Fibroblast of lung (primary cell): ENCODE measurements around the gene FUOM. TPM values are rescaled to one million over a fixed set of nuclear protein-coding genes. Genes with fewer than 3 reads are reported as not detected.
A peak's percentile ranks its signal among the peaks of the same experiment; 100 is the strongest.

Source experiments
- DNase-seq, 2 donors: peaks; one replicate each; pipeline versions ENCODE4 v3.0.0 to v3.0.0-alpha.2; 2010; ENCODE audit warnings: low read depth in 2 of 2
- H2AFZ ChIP-seq: 2 replicates; pipeline ENCODE4 v1.5.1; 2012; ENCODE audit warnings: low read length, control low read depth, inconsistent platforms
- H3K27ac ChIP-seq: 2 replicates; pipeline ENCODE4 v1.5.1; 2011; ENCODE audit warnings: low read length, control low read depth; ENCODE audit not compliant: insufficient read depth
- H3K27me3 ChIP-seq: 2 replicates; pipeline ENCODE4 v1.5.1; 2011; ENCODE audit warnings: mild to moderate bottlenecking, low read length; ENCODE audit not compliant: control insufficient read depth, insufficient read depth
- H3K36me3 ChIP-seq: 2 replicates; pipeline ENCODE4 v1.5.1; 2011; ENCODE audit warnings: low read length; ENCODE audit not compliant: control insufficient read depth, insufficient read depth
- H3K4me1 ChIP-seq: 2 replicates; pipeline ENCODE4 v1.5.1; 2011; ENCODE audit warnings: low read length; ENCODE audit not compliant: control insufficient read depth, insufficient read depth; ENCODE audit errors: extremely low read depth
- H3K4me2 ChIP-seq: 2 replicates; pipeline ENCODE4 v1.5.1; 2011; ENCODE audit warnings: low read length, control low read depth; ENCODE audit not compliant: insufficient read depth; ENCODE audit errors: extremely low read depth
- H3K4me3 ChIP-seq, 4 experiments: fragments of 200-600 bp in 1 of 4; sonication (generic) in 1 of 4; replicated peaks in 1 of 4; 2 replicates each; pipeline ENCODE4 v1.5.1; 2011 to 2016; ENCODE audit warnings: low read length in 4 of 4, low read depth in 3 of 4, mild to moderate bottlenecking in 3 of 4, control low read depth in 2 of 4, inconsistent platforms in 1 of 4, mixed read lengths in 1 of 4; ENCODE audit not compliant: insufficient read depth in 1 of 4; ENCODE audit errors: control extremely low read depth in 1 of 4
- H3K79me2 ChIP-seq: 2 replicates; pipeline ENCODE4 v1.5.1; 2012; ENCODE audit warnings: mild to moderate bottlenecking, low read length, inconsistent platforms; ENCODE audit not compliant: control insufficient read depth, insufficient read depth
- H3K9ac ChIP-seq: 2 replicates; pipeline ENCODE4 v1.5.1; 2011; ENCODE audit warnings: mild to moderate bottlenecking, low read length, control low read depth; ENCODE audit not compliant: insufficient read depth
- H3K9me3 ChIP-seq: 2 replicates; pipeline ENCODE4 v1.5.1; 2012; ENCODE audit warnings: low read depth, low read length; ENCODE audit not compliant: control insufficient read depth, insufficient read depth
- H4K20me1 ChIP-seq: 2 replicates; pipeline ENCODE4 v1.5.1; 2011; ENCODE audit warnings: low read length; ENCODE audit not compliant: control insufficient read depth, insufficient read depth; ENCODE audit errors: extremely low read depth
- CTCF ChIP-seq, 2 donors: IDR thresholded peaks in 1 of 2; conservative IDR thresholded peaks in 1 of 2; 1 replicate in 1 of 2; 2 replicates in 1 of 2; pipeline ENCODE4 v1.5.1; 2011 to 2012; ENCODE audit warnings: low read length in 2 of 2, control low read depth in 1 of 2, inconsistent platforms in 1 of 2, low read depth in 1 of 2, mild to moderate bottlenecking in 1 of 2
- EZH2 ChIP-seq: IDR thresholded peaks from 2 replicates; pipeline ENCODE4 v1.5.1; 2012; ENCODE audit warnings: low read length, control low read depth, mild to moderate bottlenecking; ENCODE audit errors: missing control alignments
- polyA plus RNA-seq, 2 donors: library from polyadenylated mRNA; depleted of rRNA in 1 of 2; stranded (reverse) in 1 of 2; unstranded in 1 of 2; fragments of >200 nt; gene quantifications; 2 replicates each; pipeline ENCODE4 v1.2.1, GENCODE V29; 2011 to 2012; ENCODE audit warnings: missing spikeins in 1 of 2
- total RNA-seq: library from RNA; depleted of rRNA; stranded (reverse); fragments of >200 nt; gene quantifications from 2 replicates; pipeline ENCODE4 v1.2.1, GENCODE V29; 2014

Gene FUOM
- total and polyA plus RNA-seq, 2 donors (not counting 1 experiment from before 2014, with no cell fraction given): 14.2 to 15.0 TPM

- H3K27ac ChIP-seq: no peak overlapping the region
- no peaks in the 10 kb centered on the region for H3K79me2 ChIP-seq
- peaks cover 24% of the 10 kb centered on the region for H3K27me3 ChIP-seq
- no peak for DNase-seq
- TF ChIP-seq EZH2 (no peak), CTCF (conservative IDR thresholded peaks at IDR 0.05 in 1 of 2, IDR thresholded peaks at IDR 0.05 in 1 of 2; ENCODE audit: low read depth in 1 of 2, low read length in 2 of 2) (no peak)
- no peak overlapping the region for H3K4me3 ChIP-seq
- H3K4me2 ChIP-seq: no peak overlapping the region
- no peaks in the 10 kb centered on the region for H3K36me3 ChIP-seq
- peaks cover 9% of the 10 kb centered on the region for H3K4me1 ChIP-seq
- H3K9ac ChIP-seq: no peak overlapping the region
- no peaks in the 10 kb centered on the region for H3K9me3 ChIP-seq
- H2AFZ ChIP-seq: no peak overlapping the region
- no peaks in the 10 kb centered on the region for H4K20me1 ChIP-seq
Observed at GRCh38 chr10:133328358-133329343, 29.2 kb downstream of the FUOM start.

- no peak overlapping the region for H3K9ac ChIP-seq
- no peak overlapping the region for H3K27ac ChIP-seq
- peak in 1 of 2 donors; percentile 36 for DNase-seq
- H3K79me2 ChIP-seq: no peaks in the 10 kb centered on the region
- no peak overlapping the region for H3K4me3 ChIP-seq
- TF ChIP-seq EZH2 (no peak), CTCF (conservative IDR thresholded peaks at IDR 0.05 in 1 of 2, IDR thresholded peaks at IDR 0.05 in 1 of 2; ENCODE audit: low read depth in 1 of 2, low read length in 2 of 2) (no peak)
- peaks cover 9% of the 10 kb centered on the region for H3K4me1 ChIP-seq
- H3K9me3 ChIP-seq: no peaks in the 10 kb centered on the region
- H4K20me1 ChIP-seq: no peaks in the 10 kb centered on the region
- peaks cover 22% of the 10 kb centered on the region for H3K27me3 ChIP-seq
- no peak overlapping the region for H2AFZ ChIP-seq
- no peak overlapping the region for H3K4me2 ChIP-seq
- no peaks in the 10 kb centered on the region for H3K36me3 ChIP-seq
Observed at GRCh38 chr10:133327651-133328357, 30.0 kb downstream of the FUOM start.
